ENCODE results near the gene PFDN5. TPM values are rescaled to one million over a fixed set of nuclear protein-coding genes. Genes with fewer than 3 reads are reported as not detected.

Gene PFDN5
- total and polyA plus RNA-seq, 10 of the 15 experiments (the other 5 are each of a cell fraction or from before 2014, with no cell fraction given): 300 to 1,596 (median 495) TPM

DNA sequence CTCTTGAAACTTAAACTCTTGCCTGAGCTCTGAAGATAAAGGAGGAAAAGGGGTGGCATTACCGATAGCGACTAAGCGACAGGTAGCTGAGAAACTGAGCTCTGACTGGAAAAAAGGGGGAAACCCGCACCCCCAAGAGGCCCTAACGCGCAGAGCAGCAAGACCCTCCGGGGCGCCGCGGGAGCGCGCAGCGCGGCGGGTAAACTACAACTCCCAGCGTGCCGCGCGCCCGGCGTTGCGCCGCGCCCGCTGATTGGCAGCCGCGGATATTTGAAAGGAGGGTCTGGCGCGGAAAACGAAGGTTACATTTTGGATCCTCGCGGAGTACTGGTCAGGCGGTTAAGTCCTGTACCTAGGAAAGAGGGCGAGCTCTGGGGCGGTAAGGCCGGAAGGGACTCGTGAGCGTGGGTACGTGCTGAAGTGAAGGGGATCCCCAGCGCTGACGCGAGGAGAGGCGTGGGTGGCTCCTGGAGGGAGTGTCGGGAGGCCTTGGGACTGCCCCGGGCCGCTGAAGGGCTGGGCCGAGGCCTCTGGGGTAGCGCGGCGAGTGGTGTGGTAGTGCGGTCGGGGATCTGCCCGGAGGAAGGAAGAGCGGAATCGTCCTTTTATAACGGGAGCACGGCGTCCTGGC is 27.2 kb upstream of the PFDN5 start, which contains the start of gene ESPL1 (continued):
- no peak for TF ChIP-seq ZNF687 (IDR thresholded peaks at IDR 0.05)
- TF ChIP-seq E2F8 (IDR thresholded peaks at IDR 0.05; ENCODE audit: low read depth, partially characterized antibody): no peak
- TF ChIP-seq JUND (IDR thresholded peaks at IDR 0.05; ENCODE audit: low read depth, low read length): no peak
- peak; percentile 66 for TF ChIP-seq DPF2 (IDR thresholded peaks at IDR 0.05)
- TF ChIP-seq BHLHE40 (IDR thresholded peaks at IDR 0.05; ENCODE audit: borderline replicate concordance in 1 of 2, low read depth in 2 of 2, low read length in 1 of 2): peak; percentile 50 to 83; a peak in 3 of 4 replicates
- TF ChIP-seq SIX5 (IDR thresholded peaks at IDR 0.05; ENCODE audit: low read depth, low read length, severe bottlenecking): peak; percentile 88
- TF ChIP-seq IKZF2 (IDR thresholded peaks at IDR 0.05): peak; percentile 55 to 76; a peak in 2 of 4 replicates
- TF ChIP-seq POLR2AphosphoS2 (IDR thresholded peaks at IDR 0.05; ENCODE audit: low read depth, low read length): no peak
- TF ChIP-seq CUX1 (IDR thresholded peaks at IDR 0.05; ENCODE audit: insufficient replicate concordance, low read depth, low read length): no peak
- TF ChIP-seq JUNB (IDR thresholded peaks at IDR 0.05): no peak
- TF ChIP-seq KDM1A (IDR thresholded peaks at IDR 0.05; ENCODE audit: borderline replicate concordance): no peak
- TF ChIP-seq IRF5 (IDR thresholded peaks at IDR 0.05; ENCODE audit: borderline replicate concordance): no peak
- no peak for TF ChIP-seq TCF3 (IDR thresholded peaks at IDR 0.05; ENCODE audit: borderline replicate concordance, insufficient read depth, low read depth, low read length)
- peak; percentile 85 for TF ChIP-seq FOXM1 (IDR thresholded peaks at IDR 0.05; ENCODE audit: low read depth, low read length)
- TF ChIP-seq SRF (IDR thresholded peaks at IDR 0.05; ENCODE audit: low read depth in 2 of 2, low read length in 2 of 2): no peak

All from GM12878 (cell line).